Measurements from ENCODE around the gene KRT27.
A peak's percentile ranks its signal among the peaks of the same experiment; 100 is the strongest.

The KRT27 gene

GRCh38 chr17:40810494-40810893 lies 28.1 kb upstream of the KRT27 start:
- DNase-seq, result no peak
- H3K27me3 ChIP-seq (replicated peaks; ENCODE audit: control insufficient read depth, insufficient read depth, low read length, poor library complexity, severe bottlenecking), result peaks cover 7% of the 10 kb centered on the region
- H3K36me3 ChIP-seq (ENCODE audit: control insufficient read depth, insufficient read depth, low read length), result no peaks in the 10 kb centered on the region
- H3K9me3 ChIP-seq (ENCODE audit: control insufficient read depth, low read length), result no peaks in the 10 kb centered on the region
- H3K4me1 ChIP-seq (ENCODE audit: control insufficient read depth, insufficient read depth, low read length, poor library complexity, severe bottlenecking), result no peaks in the 10 kb centered on the region
- H3K4me3 ChIP-seq (ENCODE audit: insufficient read depth, low read depth, low read length, poor library complexity, severe bottlenecking), result no peak overlapping the region
- no peak overlapping the region for H3K27ac ChIP-seq (ENCODE audit: insufficient read depth, low read length, poor library complexity, severe bottlenecking)

GRCh38 chr17:40809721-40810421 lies 27.5 kb upstream of the KRT27 start:
- Histone ChIP-seq H3K36me3 (ENCODE audit: control insufficient read depth, insufficient read depth, low read length) (no peaks in the 10 kb centered on the region), H3K27ac (ENCODE audit: insufficient read depth, low read length, poor library complexity, severe bottlenecking) (no peak overlapping the region), H3K4me3 (ENCODE audit: insufficient read depth, low read depth, low read length, poor library complexity, severe bottlenecking) (no peak overlapping the region), H3K4me1 (ENCODE audit: control insufficient read depth, insufficient read depth, low read length, poor library complexity, severe bottlenecking) (no peaks in the 10 kb centered on the region), H3K9me3 (ENCODE audit: control insufficient read depth, low read length) (no peaks in the 10 kb centered on the region), H3K27me3 (replicated peaks; ENCODE audit: control insufficient read depth, insufficient read depth, low read length, poor library complexity, severe bottlenecking) (peaks cover 7% of the 10 kb centered on the region)
- no peak for DNase-seq

GRCh38 chr17:40806131-40806530 lies 23.8 kb upstream of the KRT27 start:
- no peak for DNase-seq
- Histone ChIP-seq H3K36me3 (ENCODE audit: control insufficient read depth, insufficient read depth, low read length) (no peaks in the 10 kb centered on the region), H3K4me1 (ENCODE audit: control insufficient read depth, insufficient read depth, low read length, poor library complexity, severe bottlenecking) (no peaks in the 10 kb centered on the region), H3K9me3 (ENCODE audit: control insufficient read depth, low read length) (no peaks in the 10 kb centered on the region), H3K27me3 (replicated peaks; ENCODE audit: control insufficient read depth, insufficient read depth, low read length, poor library complexity, severe bottlenecking) (peaks cover 3% of the 10 kb centered on the region), H3K27ac (ENCODE audit: insufficient read depth, low read length, poor library complexity, severe bottlenecking) (no peak overlapping the region), H3K4me3 (ENCODE audit: insufficient read depth, low read depth, low read length, poor library complexity, severe bottlenecking) (no peak overlapping the region)

- no peaks in the 10 kb centered on the region for H3K36me3 ChIP-seq (ENCODE audit: control insufficient read depth, insufficient read depth, low read length)
- peaks cover 10% of the 10 kb centered on the region for H3K27me3 ChIP-seq (replicated peaks; ENCODE audit: control insufficient read depth, insufficient read depth, low read length, poor library complexity, severe bottlenecking)
Measured at GRCh38 chr17:40803617-40804082, 21.3 kb upstream of the KRT27 start.

GRCh38 chr17:40801157-40801556 lies 18.8 kb upstream of the KRT27 start:
- no peak for DNase-seq
- Histone ChIP-seq H3K27me3 (replicated peaks; ENCODE audit: control insufficient read depth, insufficient read depth, low read length, poor library complexity, severe bottlenecking) (peaks cover 17% of the 10 kb centered on the region), H3K9me3 (ENCODE audit: control insufficient read depth, low read length) (no peaks in the 10 kb centered on the region), H3K36me3 (ENCODE audit: control insufficient read depth, insufficient read depth, low read length) (no peaks in the 10 kb centered on the region), H3K4me1 (ENCODE audit: control insufficient read depth, insufficient read depth, low read length, poor library complexity, severe bottlenecking) (no peaks in the 10 kb centered on the region), H3K4me3 (ENCODE audit: insufficient read depth, low read depth, low read length, poor library complexity, severe bottlenecking) (no peak overlapping the region), H3K27ac (ENCODE audit: insufficient read depth, low read length, poor library complexity, severe bottlenecking) (no peak overlapping the region)

More at GRCh38 chr17:40803617-40804082, 21.3 kb upstream of the KRT27 start:
- no peak overlapping the region for H3K27ac ChIP-seq (ENCODE audit: insufficient read depth, low read length, poor library complexity, severe bottlenecking)
- no peak overlapping the region for H3K4me3 ChIP-seq (ENCODE audit: insufficient read depth, low read depth, low read length, poor library complexity, severe bottlenecking)
- no peaks in the 10 kb centered on the region for H3K9me3 ChIP-seq (ENCODE audit: control insufficient read depth, low read length)
- peak; percentile 47 to 59 (median 53) for DNase-seq
- H3K4me1 ChIP-seq (ENCODE audit: control insufficient read depth, insufficient read depth, low read length, poor library complexity, severe bottlenecking), result no peaks in the 10 kb centered on the region

- H3K4me1 ChIP-seq (ENCODE audit: control insufficient read depth, insufficient read depth, low read length, poor library complexity, severe bottlenecking), result no peaks in the 10 kb centered on the region
- H3K27me3 ChIP-seq (replicated peaks; ENCODE audit: control insufficient read depth, insufficient read depth, low read length, poor library complexity, severe bottlenecking), result peaks cover 17% of the 10 kb centered on the region
- H3K27ac ChIP-seq (ENCODE audit: insufficient read depth, low read length, poor library complexity, severe bottlenecking), result no peak overlapping the region
- H3K4me3 ChIP-seq (ENCODE audit: insufficient read depth, low read depth, low read length, poor library complexity, severe bottlenecking), result no peak overlapping the region
- DNase-seq, result no peak
- H3K36me3 ChIP-seq (ENCODE audit: control insufficient read depth, insufficient read depth, low read length), result no peaks in the 10 kb centered on the region
- H3K9me3 ChIP-seq (ENCODE audit: control insufficient read depth, low read length), result no peaks in the 10 kb centered on the region
Measured at GRCh38 chr17:40800381-40800780, 18.0 kb upstream of the KRT27 start.

GRCh38 chr17:40799859-40800258 lies 17.5 kb upstream of the KRT27 start, which contains the start of gene KRT28:
Gene KRT28, minus strand, starts transcription at chr17:40799959. Its CDS starts 66 bp downstream, at chr17:40799893.
- Histone ChIP-seq H3K4me1 (ENCODE audit: control insufficient read depth, insufficient read depth, low read length, poor library complexity, severe bottlenecking) (no peaks in the 10 kb centered on the region), H3K36me3 (ENCODE audit: control insufficient read depth, insufficient read depth, low read length) (no peaks in the 10 kb centered on the region), H3K9me3 (ENCODE audit: control insufficient read depth, low read length) (no peaks in the 10 kb centered on the region), H3K27me3 (replicated peaks; ENCODE audit: control insufficient read depth, insufficient read depth, low read length, poor library complexity, severe bottlenecking) (peaks cover 17% of the 10 kb centered on the region), H3K4me3 (ENCODE audit: insufficient read depth, low read depth, low read length, poor library complexity, severe bottlenecking) (no peak within 1 kb of the TSS), H3K27ac (ENCODE audit: insufficient read depth, low read length, poor library complexity, severe bottlenecking) (no peak within 1 kb of the TSS)
- DNase-seq, result no peak

GRCh38 chr17:40796846-40797245 lies 14.5 kb upstream of the KRT27 start:
- no peaks in the 10 kb centered on the region for H3K9me3 ChIP-seq (ENCODE audit: control insufficient read depth, low read length)
- no peak overlapping the region for H3K27ac ChIP-seq (ENCODE audit: insufficient read depth, low read length, poor library complexity, severe bottlenecking)
- no peaks in the 10 kb centered on the region for H3K36me3 ChIP-seq (ENCODE audit: control insufficient read depth, insufficient read depth, low read length)
- H3K4me1 ChIP-seq (ENCODE audit: control insufficient read depth, insufficient read depth, low read length, poor library complexity, severe bottlenecking), result no peaks in the 10 kb centered on the region
- DNase-seq, result no peak
- peaks cover 17% of the 10 kb centered on the region for H3K27me3 ChIP-seq (replicated peaks; ENCODE audit: control insufficient read depth, insufficient read depth, low read length, poor library complexity, severe bottlenecking)
- no peak overlapping the region for H3K4me3 ChIP-seq (ENCODE audit: insufficient read depth, low read depth, low read length, poor library complexity, severe bottlenecking)

GRCh38 chr17:40795019-40795667 lies 12.8 kb upstream of the KRT27 start:
- peaks cover 7% of the 10 kb centered on the region for H3K27me3 ChIP-seq (replicated peaks; ENCODE audit: control insufficient read depth, insufficient read depth, low read length, poor library complexity, severe bottlenecking)
- H3K4me3 ChIP-seq (ENCODE audit: insufficient read depth, low read depth, low read length, poor library complexity, severe bottlenecking), result no peak overlapping the region
- no peaks in the 10 kb centered on the region for H3K4me1 ChIP-seq (ENCODE audit: control insufficient read depth, insufficient read depth, low read length, poor library complexity, severe bottlenecking)
- DNase-seq, result no peak
- H3K27ac ChIP-seq (ENCODE audit: insufficient read depth, low read length, poor library complexity, severe bottlenecking), result no peak overlapping the region
- H3K9me3 ChIP-seq (ENCODE audit: control insufficient read depth, low read length), result no peaks in the 10 kb centered on the region
- H3K36me3 ChIP-seq (ENCODE audit: control insufficient read depth, insufficient read depth, low read length), result no peaks in the 10 kb centered on the region

GRCh38 chr17:40794466-40794865 lies 12.1 kb upstream of the KRT27 start:
- no peak for DNase-seq
- H3K36me3 ChIP-seq (ENCODE audit: control insufficient read depth, insufficient read depth, low read length), result no peaks in the 10 kb centered on the region
- H3K4me3 ChIP-seq (ENCODE audit: insufficient read depth, low read depth, low read length, poor library complexity, severe bottlenecking), result no peak overlapping the region
- H3K9me3 ChIP-seq (ENCODE audit: control insufficient read depth, low read length), result no peaks in the 10 kb centered on the region
- peaks cover 7% of the 10 kb centered on the region for H3K27me3 ChIP-seq (replicated peaks; ENCODE audit: control insufficient read depth, insufficient read depth, low read length, poor library complexity, severe bottlenecking)
- H3K27ac ChIP-seq (ENCODE audit: insufficient read depth, low read length, poor library complexity, severe bottlenecking), result no peak overlapping the region
- H3K4me1 ChIP-seq (ENCODE audit: control insufficient read depth, insufficient read depth, low read length, poor library complexity, severe bottlenecking), result no peaks in the 10 kb centered on the region
